SK-N-MC (cell line): Measurements from ENCODE around the gene ESR1.

ENCODE experiments used
- EZH2 ChIP-seq: fragments of 200-600 bp; sonication (generic); IDR thresholded peaks from one replicate; pipeline ENCODE4 v1.6.1; 2017; ENCODE audit warnings: antibody characterized with exemption
- POLR2AphosphoS5 ChIP-seq: IDR thresholded peaks from 2 replicates; pipeline ENCODE4 v1.6.1; 2012; ENCODE audit warnings: mild to moderate bottlenecking, low read depth, low read length, borderline replicate concordance

DNA sequence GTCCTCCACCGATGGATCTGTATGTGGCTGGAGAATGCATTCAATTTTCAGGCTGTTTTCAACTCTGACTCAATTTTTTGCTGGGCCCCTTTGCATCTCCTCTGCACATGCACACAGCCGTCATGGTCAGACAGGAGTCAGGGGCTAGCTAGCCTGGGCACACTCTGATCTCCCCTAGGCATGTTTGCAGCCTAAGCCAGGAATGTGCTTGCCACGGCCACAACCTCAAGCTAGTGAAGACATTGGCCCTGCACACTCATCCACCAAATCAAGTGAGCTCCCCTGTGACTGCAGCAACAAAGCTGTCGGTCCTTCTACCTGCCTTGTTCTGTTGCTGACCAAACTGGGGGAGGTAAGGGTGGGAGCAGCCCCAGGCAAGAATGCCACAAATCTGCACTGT, 300.5 kb downstream of the ESR1 start:
- TF ChIP-seq EZH2 (no peak), POLR2AphosphoS5 (no peak)
